Sciatic nerve (tissue), 2 donors: ENCODE data around the gene ACP1. TPM values are rescaled to one million over a fixed set of nuclear protein-coding genes. Genes with fewer than 3 reads are reported as not detected.
A peak's percentile ranks its signal among the peaks of the same experiment; 100 is the strongest.
"Not testable (repeated sequence)": the region's sequence is repeated elsewhere in the genome, so short reads cannot be mapped to it uniquely, and the experiment has no call there.

Experiments used
- ATAC-seq: fragments of 200-7000 bp; cut with Tn5 transposase; one replicate; pipeline ENCODE4 v1.9.1; 2020; ENCODE audit warnings: mild to moderate bottlenecking, moderate library complexity
- DNase-seq: peaks from one replicate; pipeline ENCODE4 v3.0.0-alpha.2; 2020; ENCODE audit warnings: low spot score
- intact Hi-C: fragments of 100-400 bp; cut with DNase I; formaldehyde crosslinking; loops from one replicate; pipeline ENCODE4 v1.14.2; 2022
- total RNA-seq: library from RNA; stranded (reverse); fragmentation: NEBNext Ultra II Directional; extraction: Animal tissue kit (Norgen Biotek cat#: 25700); gene quantifications from one replicate; pipeline ENCODE4 v1.2.1, GENCODE V29; 2021
- donor health status: DM: no; HTN: no; CAD: no.
- donor health status: DM: no; HTN: no; CAD: no.

Gene ACP1
- total RNA-seq, 1 donor from 2014 or later: 49.4 TPM

DNA sequence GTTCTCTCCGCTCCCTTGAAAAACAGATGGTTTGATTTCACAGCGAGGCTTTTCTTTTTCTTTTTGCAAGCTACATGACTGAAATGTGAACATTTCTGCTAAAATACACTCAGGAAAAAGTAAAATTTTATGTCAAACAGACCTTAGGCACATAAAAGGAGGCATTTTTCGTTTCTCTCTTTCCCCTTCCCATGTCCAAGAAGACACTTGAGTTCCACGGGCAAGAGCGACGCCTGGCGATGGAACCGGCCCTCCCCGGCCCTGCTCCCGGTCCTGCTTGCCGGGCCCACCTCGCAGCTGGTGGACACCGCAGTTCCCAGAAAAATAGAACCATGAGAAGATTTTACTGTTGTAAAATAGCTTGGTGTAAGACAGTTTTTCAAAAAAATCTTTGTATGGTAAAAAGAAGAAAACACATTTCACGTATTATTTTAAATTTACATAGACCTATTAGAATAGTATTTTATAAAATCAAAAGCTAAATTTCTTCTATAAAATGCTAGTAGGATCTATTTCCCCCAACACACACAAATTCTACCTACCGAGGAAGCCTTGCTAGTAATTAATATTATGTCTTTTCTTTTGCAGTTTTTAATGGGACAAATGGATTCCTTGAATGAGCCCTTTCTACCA lies 25.5 kb downstream of the ACP1 start:
- intact Hi-C loops: no loop called here
- ATAC-seq (peak; percentile 88), DNase-seq (peak; percentile 89)

DNA sequence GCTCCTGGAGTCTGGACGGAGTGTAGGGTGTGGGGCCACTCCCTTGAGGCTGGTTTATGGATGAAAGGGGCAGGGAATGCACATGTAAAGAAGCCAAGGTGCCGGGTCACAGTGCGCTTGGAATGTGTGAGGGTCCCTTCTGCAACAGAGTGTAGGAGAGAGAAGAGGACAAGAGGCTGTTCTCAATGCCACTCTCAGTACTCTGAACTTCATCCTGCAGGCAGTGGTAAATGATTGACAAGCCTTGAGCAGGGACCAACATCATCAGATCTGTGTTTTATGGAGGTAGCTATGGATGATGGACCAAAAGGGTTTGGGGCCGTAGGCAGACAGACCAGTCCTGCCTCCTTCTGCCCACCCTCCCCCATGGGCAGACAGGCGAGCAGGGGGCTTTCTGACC lies 30.3 kb downstream of the ACP1 start:
- intact Hi-C loops: no loop called here
- ATAC-seq: no peak
- DNase-seq: no peak

GRCh38 chr2:296354-296753 lies 31.6 kb downstream of the ACP1 start:
- DNase-seq (no peak), ATAC-seq (no peak)
- intact Hi-C loops: no loop called here

DNA sequence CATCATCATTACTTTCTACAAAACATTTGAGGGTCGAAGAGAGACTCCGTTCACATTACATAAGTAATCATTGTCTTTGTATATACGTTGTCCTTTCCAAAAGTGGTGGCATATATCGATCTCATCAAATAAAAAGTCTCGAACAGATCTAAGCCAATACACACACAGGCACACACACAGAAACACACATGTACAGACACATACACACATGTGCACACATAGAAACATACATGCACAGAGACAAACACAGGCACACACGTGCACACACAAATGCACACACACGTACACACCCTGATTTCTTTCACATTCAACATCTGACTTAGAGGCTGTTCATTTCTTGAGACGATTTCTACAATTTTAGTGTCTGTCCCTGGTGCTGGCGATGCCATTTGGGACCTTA lies 40.6 kb downstream of the ACP1 start:
- intact Hi-C loops: no loop called here
- DNase-seq (no peak), ATAC-seq (no peak)

- DNase-seq: no peak
- intact Hi-C loops: no loop called here
- no peak for ATAC-seq
These were observed 44.6 kb downstream of the ACP1 start for GRCh38 chr2:309148-309953.

- DNase-seq (no peak), ATAC-seq (no peak)
- intact Hi-C loops: no loop called here
These were observed 45.3 kb downstream of the ACP1 start for GRCh38 chr2:309954-310510.

- ATAC-seq: no peak
- intact Hi-C loops: no loop called here
- DNase-seq: no peak
These were observed 46.2 kb downstream of the ACP1 start for GRCh38 chr2:310994-311393.

DNA sequence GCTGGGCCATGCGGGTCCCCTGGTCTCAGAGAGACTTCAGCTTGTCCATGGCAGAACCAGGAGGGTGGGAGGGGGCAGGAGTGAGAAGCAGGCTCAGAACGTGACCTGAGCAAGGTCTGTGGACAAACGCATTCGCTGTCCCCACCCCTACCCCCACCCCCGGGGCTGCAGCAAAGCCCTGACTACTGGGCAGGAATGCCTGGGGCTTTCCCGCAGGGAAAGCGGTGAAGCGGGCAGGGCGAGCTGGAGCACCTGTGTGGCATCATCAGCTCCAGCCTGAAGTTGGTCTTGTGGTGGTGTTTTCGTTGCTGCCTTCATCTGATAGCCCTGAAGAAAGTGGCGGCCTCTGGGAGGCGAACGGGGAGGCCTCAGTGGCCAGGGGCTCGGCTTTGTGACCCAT lies 49.2 kb downstream of the ACP1 start:
- intact Hi-C loops: no loop called here
- ATAC-seq: no peak
- no peak for DNase-seq

- intact Hi-C loops: no loop called here
- no peak for ATAC-seq
- no peak for DNase-seq
These were observed 50.0 kb downstream of the ACP1 start for GRCh38 chr2:314561-315336.

DNA sequence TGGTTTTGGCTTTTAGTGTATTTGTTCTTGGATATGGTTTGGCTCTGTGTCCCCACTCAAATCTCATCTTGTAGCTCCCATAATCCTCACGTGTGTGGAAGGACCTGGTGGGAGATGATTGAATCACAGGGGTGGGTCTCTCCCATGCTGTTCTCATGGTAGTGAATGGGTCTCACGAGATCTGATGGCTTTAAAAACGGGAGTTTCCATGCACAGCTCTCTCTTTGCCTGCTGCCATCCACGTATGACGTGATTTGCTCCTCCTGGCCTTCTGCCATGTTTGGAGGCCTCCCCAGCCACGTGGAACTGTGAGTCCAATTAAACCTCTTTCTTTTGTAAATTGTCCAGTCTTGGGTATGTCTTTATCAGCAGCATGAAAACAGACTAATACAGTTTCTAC lies 51.2 kb downstream of the ACP1 start:
- ATAC-seq, intact Hi-C loops, DNase-seq: not testable (repeated sequence)

DNA sequence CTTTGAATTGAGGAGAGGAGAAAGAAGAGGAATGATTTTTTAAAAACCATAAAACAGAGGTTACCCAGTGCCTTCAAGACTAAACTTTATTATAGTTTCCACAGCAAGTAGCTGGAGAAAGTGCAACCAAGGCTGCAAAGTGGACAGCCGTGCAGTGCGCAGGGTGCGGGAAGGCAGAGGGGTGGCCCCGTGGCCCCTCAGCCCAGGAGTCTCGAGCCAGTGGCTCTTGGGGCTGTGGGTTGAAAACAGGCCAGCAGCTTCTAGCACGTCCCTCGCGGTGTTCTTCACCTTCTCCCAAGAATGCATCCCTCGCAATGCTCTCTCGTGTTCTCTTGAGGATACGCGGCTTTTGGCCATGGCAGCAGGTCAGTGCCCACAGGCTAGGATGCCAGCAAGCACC lies 51.6 kb downstream of the ACP1 start:
- no peak for ATAC-seq

GRCh38 chr2:317501-318424 lies 53.0 kb downstream of the ACP1 start:
- intact Hi-C loops: no loop called here
- no peak for DNase-seq
- peak; percentile 48 for ATAC-seq

More for the DNA sequence above, 51.6 kb downstream of the ACP1 start:
- DNase-seq: no peak
- intact Hi-C loops: no loop called here

- ATAC-seq: no peak
- intact Hi-C loops: no loop called here
- no peak for DNase-seq
These were observed 54.4 kb downstream of the ACP1 start for GRCh38 chr2:319059-319600.

- intact Hi-C loops: no loop called here
- no peak for ATAC-seq
These were observed 55.8 kb downstream of the ACP1 start for GRCh38 chr2:320561-320960.

GRCh38 chr2:322326-322725 lies 57.6 kb downstream of the ACP1 start:
- intact Hi-C loops: no loop called here
- DNase-seq (no peak), ATAC-seq (no peak)

More at GRCh38 chr2:320561-320960, 55.8 kb downstream of the ACP1 start:
- no peak for DNase-seq

DNA sequence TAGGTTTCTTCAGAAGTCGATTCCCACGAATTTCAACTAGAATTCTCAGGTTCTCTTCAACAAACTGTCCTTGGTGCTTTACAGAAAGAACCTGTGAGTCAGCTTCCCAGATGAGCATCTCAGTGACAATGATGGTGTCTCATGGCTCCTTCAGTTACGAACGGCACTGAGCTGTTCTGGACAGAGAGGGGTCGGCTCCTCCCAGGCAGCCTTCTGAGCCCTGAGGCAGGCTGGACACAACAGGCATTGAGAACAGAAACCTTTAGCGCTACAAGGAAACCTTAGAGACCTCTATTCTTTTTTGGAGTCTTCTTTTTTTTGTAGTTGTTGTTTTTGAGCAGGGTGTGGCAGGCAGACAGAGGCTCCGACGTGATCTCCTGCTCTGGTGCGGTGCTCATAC lies 58.3 kb downstream of the ACP1 start:
- DNase-seq: no peak
- ATAC-seq: no peak
- intact Hi-C loops: no loop called here
